HG02623 (cell line): ENCODE data around the gene KRTAP21-2.
"Not testable (repeated sequence)": the region's sequence is repeated elsewhere in the genome, so short reads cannot be mapped to it uniquely, and the experiment has no call there.

Experiments
- ATAC-seq: cut with Tn5 transposase; IDR thresholded peaks from one replicate; pipeline ENCODE4 v1.9.1; 2021; ENCODE audit warnings: moderate library complexity; ENCODE audit not compliant: unreplicated experiment

KRTAP21-2 gene

DNA sequence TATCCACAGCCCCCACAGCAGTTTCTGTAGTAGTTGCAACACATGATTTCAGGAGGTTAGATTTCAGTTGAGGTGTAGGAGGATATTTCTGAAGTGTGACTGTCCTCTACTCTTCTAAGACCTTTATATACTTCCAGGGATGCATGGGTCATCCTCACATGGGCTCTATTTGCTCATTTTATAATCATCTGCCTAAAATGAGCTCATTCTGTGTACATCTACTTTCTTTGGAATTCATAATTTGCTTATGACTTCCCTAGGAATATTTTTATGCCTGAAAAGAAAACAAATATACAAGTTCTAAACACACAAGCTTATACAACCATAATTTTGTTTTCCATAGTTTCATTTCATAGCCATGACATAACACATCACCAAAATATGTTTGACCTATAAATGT, at the start of gene KRTAP21-2:
Gene KRTAP21-2, minus strand, starts transcription at position 101 of the 400 bp plus-strand sequence. Its CDS starts 57 bp downstream, at position 44.
- ATAC-seq = no peak

DNA sequence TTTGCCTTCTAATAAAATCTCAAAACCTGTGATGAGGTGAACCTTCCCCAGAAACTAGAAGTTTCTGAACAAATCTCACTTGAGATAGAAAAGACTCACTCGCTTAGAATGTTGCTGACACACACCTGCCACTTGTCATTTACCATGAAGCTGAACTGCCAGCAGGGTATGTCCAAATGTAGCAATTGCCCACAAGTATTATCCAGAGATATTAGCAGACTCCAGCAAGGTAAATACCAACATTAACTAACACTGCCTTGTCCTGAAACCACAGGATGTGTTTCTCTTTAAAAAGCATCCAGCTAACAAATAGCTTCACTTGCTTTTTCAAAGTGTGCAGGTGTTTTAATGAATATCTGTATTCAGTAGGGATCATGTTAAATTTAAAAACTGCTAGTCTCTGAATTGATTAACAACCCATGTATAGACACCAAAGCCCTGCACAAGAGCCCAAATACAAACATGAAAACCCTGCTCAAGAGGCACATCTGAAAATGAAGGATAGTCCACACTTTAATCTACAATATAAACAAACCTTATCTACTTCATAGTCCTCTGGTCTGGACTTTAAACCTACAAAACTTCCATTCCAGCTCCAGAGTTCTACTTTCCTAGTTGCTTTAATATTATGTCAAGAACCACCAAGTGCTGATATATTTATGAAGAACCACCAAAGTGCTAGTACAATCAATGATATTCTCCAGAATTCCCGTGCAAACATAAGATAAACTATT, 46.7 kb upstream of the KRTAP21-2 start:
- ATAC-seq = no peak

DNA sequence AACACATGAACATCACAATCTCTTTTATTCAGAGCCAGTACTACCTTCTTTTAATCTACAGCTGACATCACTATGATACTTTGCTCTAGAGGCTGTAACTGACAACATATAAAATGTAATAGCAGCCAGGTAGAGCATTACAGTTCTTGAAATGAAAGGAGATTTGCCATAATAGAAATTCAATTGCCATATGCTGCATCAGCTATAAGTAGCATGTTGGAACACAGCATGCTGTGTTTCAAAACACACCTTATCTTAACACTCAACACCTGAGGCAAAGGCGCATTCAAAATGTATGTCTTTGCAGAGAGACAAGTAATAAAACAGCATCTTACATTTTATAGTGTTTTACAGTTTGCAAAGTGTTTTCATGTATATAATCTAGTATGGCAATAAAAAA, 32.2 kb upstream of the KRTAP21-2 start:
- no peak for ATAC-seq

DNA sequence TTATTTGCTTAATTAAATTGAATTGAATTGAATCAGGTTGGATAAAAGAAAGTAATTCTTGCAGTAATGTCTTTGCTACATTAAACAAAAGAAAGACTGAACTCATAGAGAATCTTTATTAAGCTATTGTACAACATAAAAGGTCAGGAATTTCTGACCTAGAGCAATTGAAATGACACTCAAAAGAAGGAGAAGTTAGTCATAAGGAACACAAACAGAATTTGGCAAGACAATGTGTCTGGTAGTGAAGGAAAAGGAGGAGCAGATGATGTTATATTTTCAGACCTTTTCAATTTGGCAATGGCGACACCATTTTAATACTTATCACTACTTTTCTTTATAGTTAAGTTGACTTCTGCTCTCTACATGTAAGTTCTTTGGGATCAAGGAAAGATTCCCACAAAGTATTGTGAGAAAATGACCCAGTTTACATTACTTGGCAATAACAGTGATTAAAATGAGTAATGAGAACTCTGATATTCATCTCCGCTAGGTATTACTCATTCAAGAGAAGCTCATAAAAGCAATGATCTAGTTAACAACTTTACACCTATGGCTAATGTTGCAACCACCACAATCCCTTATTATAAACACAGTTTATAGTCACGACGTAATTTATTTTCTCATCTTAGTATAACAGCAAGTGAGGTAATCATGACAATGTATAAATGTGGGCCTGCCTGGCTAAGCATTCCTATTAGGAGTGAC, 22.8 kb upstream of the KRTAP21-2 start:
- ATAC-seq = no peak

DNA sequence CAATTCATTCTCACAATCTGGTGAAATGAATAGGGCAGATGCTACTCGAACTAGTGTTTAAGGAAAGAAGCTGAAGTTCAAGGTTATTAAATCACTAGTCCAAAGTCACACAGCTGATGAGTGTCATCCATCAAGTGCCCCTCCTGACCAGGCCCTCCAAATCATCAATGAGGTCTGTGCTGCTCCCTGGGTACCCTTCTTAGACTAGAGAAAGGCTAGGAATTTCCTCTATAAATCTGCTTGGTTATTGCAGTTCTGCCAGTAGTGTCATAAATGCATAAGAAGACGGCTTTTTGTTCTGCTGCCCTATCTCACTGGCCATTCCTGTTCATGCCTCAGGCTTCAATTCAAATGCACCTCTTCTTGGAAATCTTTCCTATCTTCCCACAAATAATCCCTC, 13.7 kb upstream of the KRTAP21-2 start:
- no peak for ATAC-seq

DNA sequence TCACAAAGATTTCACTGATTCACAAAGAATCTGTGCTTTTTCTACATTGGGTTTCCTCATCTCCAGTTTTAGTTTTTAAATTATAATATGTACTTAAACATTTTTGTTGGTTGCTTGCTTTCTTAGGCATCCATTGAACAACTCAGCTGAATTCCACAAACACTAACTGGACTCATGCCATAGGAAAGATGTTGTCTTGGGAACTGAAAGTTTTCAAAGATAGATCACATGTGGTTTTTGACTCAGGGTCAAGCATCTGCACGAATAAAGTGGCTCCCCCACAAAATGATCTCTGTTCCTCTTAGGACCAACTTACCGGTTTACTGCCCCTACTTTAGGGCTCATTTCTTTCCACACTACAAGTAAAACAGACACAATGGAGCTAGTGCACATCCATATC, 11.2 kb upstream of the KRTAP21-2 start:
- ATAC-seq = no peak

DNA sequence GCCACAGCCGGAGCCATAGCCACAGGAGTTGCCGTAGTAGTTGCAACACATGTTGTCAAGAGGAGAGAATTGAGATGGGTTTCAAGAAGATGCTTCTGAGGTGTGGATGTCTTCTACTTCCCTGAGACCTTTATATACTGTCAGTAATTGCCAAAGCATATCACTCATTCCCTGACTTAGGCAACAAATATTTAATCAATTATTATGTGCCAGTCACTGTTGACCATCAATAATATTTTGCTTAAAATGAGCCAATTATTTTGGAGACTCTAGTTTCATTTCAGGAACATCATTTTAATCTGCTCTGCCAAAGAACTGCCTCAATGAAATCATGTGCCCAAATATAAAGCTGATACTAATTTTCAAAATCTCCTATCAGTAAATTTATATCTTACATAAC, 8.3 kb upstream of the KRTAP21-2 start, which contains the start of gene KRTAP21-1:
Gene KRTAP21-1, minus strand, starts transcription at position 101 of the 400 bp plus-strand sequence. Its CDS starts 50 bp downstream, at position 51.
- not testable (repeated sequence) for ATAC-seq

DNA sequence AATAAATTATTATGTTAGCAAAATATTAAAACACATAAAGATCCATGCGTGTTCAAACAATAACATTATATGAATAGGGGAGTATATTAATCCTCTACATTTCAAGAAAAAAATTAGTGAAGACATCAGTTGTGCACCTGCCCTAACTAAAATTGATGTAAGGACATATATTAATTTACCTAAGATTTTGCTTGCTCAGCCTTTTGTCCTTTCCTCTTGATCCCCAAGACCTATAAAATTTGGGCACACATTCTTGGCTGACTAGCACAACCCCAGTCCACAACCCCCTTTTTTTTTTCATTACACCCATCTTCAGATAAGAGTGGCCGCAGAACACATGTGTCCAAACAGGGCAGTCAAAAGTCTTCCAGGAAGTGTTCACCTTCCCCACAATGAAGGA, 6.6 kb downstream of the KRTAP21-2 start:
- no peak for ATAC-seq

DNA sequence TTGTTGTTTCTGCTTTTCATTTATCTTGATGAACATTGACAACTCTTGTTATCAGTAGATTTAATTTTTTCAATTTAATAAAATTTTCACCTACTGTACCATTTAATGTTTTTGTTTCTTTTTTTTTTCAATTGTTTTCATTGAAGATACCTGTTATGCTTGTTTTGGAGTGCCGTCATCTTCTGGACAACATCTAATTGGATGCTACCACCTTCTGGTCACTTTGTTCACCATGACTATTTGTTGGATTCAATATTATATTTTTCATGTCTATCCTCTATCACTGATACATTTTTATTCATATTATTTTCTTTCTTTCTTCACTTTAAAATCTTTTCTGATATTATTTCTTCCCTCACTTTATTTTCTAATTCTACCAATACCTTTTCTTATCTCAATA, 14.0 kb downstream of the KRTAP21-2 start:
- no peak for ATAC-seq

DNA sequence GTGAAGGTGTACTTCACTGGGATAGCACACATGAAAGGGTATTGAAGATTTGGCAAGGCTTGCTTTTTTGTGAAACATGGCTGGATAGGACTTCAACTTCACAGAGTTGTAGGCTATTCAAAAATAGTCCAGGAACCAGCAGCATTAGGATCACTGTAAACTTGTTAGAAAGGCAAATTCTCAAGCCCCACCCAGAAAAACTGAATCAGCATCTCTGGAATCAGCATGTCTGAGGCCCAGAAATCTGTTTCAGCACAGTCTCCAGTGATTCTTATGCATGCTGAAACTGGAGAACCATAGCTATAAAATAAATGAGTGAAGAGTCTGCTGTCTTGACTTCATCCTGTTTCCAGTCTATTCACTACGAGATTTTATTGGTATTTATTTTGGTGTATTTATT, 20.3 kb downstream of the KRTAP21-2 start:
- ATAC-seq = no peak

DNA sequence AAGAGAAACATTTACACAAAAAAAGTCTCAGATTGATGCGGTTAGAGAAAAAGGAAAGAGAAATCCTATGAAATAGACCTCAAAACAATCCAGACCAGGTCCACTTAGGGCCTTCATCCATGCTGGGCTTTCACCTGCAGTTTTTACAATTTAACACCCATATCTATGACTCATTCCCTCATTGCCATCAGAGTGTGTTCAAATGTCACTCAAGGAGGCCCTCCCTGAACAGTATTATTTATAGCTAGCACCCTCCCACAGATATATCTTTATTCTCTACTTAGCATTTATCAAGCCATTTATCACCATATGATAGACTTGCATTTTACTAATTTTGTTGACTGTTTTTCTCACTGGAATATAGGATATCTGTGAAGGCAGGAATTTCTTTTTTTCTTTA, 27.7 kb downstream of the KRTAP21-2 start:
- ATAC-seq = no peak

DNA sequence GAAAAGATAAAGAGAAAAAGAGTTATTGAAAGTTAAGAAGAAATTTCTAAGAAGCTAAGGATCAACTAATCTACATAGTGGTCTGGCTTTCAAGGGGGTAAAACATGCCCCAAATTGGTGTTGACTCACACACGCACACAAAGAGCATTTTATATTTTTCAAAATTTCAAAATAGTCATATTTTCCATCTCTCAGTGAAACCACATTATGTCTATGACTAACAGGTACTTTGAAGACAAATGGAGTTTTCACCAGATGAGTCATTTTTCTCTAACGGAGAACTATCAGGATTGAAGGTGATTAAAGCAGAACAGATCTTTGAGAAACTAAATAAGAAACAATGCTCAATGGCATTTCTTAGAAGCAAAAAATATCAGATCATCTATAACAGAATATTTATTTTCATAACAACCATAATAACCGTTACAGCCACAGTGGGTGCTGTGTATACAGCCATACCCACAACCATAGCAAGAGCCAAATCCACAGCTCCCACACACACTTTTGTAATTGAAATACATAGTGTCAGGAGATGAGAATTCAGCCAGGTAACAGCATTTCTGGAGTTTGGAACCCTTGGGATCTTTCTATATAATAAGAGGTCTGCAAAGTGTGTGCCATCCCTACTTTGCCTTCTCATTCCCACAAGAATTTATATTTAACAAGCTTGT, 28.7 kb downstream of the KRTAP21-2 start, which contains the start of gene KRTAP21-3:
Gene KRTAP21-3, minus strand, starts transcription at position 539 of the 671 bp plus-strand sequence. Its CDS starts 18 bp downstream, at position 521.
- ATAC-seq = no peak

DNA sequence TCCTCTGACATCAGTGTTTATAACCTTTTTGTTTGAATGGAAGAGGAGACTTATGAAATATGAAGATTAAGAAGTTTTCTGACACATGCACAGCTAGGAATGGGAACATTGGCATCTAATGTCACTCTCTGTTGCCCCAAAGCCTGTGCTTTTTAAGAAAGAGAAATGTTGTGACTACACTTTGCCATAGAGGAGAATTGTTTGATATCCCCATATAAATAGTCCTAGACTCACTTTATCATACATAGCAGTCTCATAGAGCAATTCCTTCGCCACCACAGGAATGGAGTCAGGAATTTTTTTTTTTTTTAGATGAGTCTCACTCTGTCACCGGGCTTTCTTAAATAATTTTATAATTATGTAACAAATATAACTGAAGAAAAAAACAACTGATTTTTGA, 30.0 kb downstream of the KRTAP21-2 start:
- ATAC-seq = no peak

DNA sequence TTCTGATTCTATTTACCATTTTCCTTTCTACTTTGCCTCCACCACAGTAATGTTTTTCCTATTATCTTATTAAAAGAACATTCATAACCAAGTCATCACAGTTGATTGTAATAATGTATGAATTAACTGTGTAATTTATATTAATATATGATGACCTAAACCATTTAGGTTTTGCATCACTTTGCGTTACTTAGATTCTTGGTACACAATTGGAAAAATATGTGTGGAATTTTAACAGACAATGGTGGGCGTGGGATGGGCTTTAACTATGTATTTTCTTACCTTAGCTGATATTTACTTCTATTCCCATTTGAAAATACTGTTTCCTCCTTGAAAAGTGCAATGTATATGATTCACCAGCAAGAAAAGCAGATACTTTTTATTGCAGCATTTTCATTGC, 32.1 kb downstream of the KRTAP21-2 start:
- ATAC-seq = no peak

DNA sequence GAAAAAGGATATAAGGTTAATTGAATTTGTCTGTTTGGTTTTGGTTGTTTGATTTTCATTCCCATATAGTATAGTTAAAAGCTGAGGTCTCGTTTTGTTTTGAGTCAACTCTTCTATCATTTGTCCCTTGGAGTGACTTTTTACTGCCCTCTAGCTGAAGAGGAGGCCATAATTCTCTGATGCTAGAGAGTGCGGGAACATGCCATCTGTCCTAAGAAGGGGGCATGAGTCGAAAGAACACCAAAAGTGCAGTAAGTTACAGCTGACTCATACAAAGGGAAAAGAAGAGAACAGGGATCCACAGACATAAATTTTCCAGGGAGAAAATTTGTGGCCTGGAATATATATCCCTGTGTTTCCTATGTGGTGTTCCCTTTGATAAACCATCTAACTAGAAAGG, 32.6 kb downstream of the KRTAP21-2 start:
- ATAC-seq = no peak

DNA sequence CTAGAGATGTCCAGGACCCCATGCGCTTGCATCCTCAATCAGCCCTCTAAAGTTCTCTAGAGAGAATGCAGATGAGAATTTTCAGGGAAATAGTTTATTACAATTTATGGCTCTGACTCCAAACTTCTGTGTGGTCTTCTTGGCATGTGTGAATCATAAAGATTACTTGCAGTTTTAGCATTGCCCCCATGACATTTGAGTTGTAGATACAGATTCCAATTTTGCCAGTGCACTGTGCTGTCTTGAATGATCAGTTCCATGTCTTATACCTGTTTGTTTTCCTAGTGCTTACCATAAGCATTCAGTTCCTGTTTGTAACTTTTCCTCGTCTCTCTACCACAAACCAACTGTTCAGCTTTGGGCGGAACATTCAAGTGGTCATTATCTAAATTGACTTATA, 33.3 kb downstream of the KRTAP21-2 start:
- ATAC-seq = no peak

DNA sequence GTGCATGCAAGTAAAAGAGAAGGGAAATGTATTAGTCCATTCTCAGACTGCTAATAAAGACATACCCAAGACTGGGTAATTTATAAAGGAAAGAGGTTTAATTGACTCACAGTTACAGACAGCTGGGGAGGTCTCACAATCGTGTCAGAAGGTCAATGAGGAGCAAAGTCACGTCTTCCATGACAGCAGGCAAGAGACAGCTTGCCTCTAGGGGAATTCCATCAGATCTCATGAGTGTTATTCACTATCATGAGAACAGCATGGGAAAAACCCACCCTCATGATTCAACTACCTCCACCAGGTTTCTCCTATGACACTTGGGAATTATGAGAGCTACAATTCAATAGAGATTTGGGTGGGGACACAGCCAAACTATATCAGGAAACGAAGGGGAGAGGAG, 36.6 kb downstream of the KRTAP21-2 start:
- no peak for ATAC-seq

DNA sequence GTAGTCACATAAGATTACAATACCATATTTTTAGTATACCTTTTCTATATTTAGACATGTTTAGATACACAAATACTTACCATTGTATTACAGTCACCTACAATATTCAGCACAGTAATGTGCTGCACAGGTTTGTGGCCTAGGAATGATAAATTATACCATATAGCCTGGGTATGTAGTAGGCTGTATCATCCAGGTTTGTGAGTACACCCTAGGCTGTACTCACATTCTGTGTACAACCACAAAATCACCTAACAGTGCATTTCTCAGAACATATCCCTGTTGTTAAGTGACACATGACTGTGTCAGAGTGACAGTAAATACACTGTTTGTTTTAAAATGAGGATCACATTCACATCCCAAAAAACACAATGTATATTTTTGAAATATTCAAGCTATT, 39.6 kb downstream of the KRTAP21-2 start:
- ATAC-seq = no peak
